PFSK-1 (cell line): ENCODE results near the gene TRAPPC6A.

Source experiments
- POLR2AphosphoS5 ChIP-seq: IDR thresholded peaks from 2 replicates; pipeline ENCODE4 v1.6.1; 2012; ENCODE audit warnings: low read depth, mild to moderate bottlenecking, control low read depth, low read length, moderate library complexity
- TF ChIP-seq, protein P1 (sequence below), 2 experiments: IDR thresholded peaks; 2 replicates each; pipeline versions ENCODE4 v1.6.1 to v1.8.0; 2011 to 2012; ENCODE audit warnings: low read depth in 2 of 2, low read length in 2 of 2, control low read depth in 1 of 2, inconsistent platforms in 1 of 2, mild to moderate bottlenecking in 1 of 2, moderate library complexity in 1 of 2; ENCODE audit not compliant: insufficient read depth in 1 of 2

DNA sequence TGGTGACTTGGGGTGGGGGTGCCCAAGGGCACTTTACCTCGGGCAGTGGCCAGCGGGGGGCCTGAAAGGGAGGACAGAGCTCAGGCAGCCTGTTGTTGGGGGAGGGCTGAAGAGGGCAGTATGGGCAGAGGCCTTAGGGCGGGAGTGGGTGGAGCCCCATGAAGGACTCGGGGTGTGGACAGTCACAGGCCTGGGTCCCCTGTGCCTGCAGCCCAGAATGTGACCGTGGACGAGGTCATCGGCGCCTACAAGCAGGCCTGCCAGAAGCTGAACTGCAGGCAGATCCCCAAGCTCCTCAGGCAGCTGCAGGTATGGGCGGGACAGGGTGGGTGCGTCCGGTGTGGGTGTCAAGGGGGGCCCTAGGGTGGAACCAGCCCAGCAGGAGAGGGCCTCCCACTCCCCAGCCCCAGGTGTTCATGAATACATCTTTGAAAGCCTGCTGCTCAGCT, 39.7 kb downstream of the TRAPPC6A start:
- TF ChIP-seq, protein P1, sequence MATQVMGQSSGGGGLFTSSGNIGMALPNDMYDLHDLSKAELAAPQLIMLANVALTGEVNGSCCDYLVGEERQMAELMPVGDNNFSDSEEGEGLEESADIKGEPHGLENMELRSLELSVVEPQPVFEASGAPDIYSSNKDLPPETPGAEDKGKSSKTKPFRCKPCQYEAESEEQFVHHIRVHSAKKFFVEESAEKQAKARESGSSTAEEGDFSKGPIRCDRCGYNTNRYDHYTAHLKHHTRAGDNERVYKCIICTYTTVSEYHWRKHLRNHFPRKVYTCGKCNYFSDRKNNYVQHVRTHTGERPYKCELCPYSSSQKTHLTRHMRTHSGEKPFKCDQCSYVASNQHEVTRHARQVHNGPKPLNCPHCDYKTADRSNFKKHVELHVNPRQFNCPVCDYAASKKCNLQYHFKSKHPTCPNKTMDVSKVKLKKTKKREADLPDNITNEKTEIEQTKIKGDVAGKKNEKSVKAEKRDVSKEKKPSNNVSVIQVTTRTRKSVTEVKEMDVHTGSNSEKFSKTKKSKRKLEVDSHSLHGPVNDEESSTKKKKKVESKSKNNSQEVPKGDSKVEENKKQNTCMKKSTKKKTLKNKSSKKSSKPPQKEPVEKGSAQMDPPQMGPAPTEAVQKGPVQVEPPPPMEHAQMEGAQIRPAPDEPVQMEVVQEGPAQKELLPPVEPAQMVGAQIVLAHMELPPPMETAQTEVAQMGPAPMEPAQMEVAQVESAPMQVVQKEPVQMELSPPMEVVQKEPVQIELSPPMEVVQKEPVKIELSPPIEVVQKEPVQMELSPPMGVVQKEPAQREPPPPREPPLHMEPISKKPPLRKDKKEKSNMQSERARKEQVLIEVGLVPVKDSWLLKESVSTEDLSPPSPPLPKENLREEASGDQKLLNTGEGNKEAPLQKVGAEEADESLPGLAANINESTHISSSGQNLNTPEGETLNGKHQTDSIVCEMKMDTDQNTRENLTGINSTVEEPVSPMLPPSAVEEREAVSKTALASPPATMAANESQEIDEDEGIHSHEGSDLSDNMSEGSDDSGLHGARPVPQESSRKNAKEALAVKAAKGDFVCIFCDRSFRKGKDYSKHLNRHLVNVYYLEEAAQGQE (IDR thresholded peaks at IDR 0.05; ENCODE audit: insufficient read depth in 1 of 2, low read depth in 2 of 2, low read length in 2 of 2) = no peak
- TF ChIP-seq POLR2AphosphoS5 = no peak
